Measurements from ENCODE around the gene SMAD3.
"Not testable (repeated sequence)": the region's sequence is repeated elsewhere in the genome, so short reads cannot be mapped to it uniquely, and the experiment has no call there.

The SMAD3 gene

GRCh38 chr15:67065531-67066005 lies at the start of gene SMAD3:
Gene SMAD3, plus strand, starts transcription at chr15:67065602. Its CDS starts 553 bp downstream, at chr15:67066155.
- H3K9me3 Mint-ChIP-seq = no peaks in the 10 kb centered on the region
- ATAC-seq (ENCODE audit: low read depth) (peak; percentile 68), DNase-seq (ENCODE audit: low spot score in 2 of 2) (peak; percentile 76 to 81)
- H3K4me3 Mint-ChIP-seq = peak within 1 kb of the TSS; percentile 98
- no peaks in the 10 kb centered on the region for H3K27me3 Mint-ChIP-seq
- H3K4me1 Mint-ChIP-seq = peaks cover 47% of the 10 kb centered on the region
- peaks cover 7% of the 10 kb centered on the region for H3K36me3 Mint-ChIP-seq
- H3K27ac Mint-ChIP-seq = peak within 1 kb of the TSS; percentile 96

GRCh38 chr15:67017311-67017710 lies 48.1 kb upstream of the SMAD3 start:
- Mint-ChIP-seq H3K36me3 (no peaks in the 10 kb centered on the region), H3K27ac (no peak overlapping the region), H3K9me3 (no peaks in the 10 kb centered on the region), H3K27me3 (peaks cover 4% of the 10 kb centered on the region), H3K4me1 (peaks cover 7% of the 10 kb centered on the region), H3K4me3 (no peak overlapping the region)
- DNase-seq (ENCODE audit: low spot score in 2 of 2) (no peak), ATAC-seq (ENCODE audit: low read depth) (no peak)

- DNase-seq (ENCODE audit: low spot score in 2 of 2) (no peak), ATAC-seq (ENCODE audit: low read depth) (no peak)
- H3K4me1 Mint-ChIP-seq = peaks cover 7% of the 10 kb centered on the region
- no peak overlapping the region for H3K27ac Mint-ChIP-seq
- no peaks in the 10 kb centered on the region for H3K9me3 Mint-ChIP-seq
- H3K27me3 Mint-ChIP-seq = peaks cover 4% of the 10 kb centered on the region
- H3K36me3 Mint-ChIP-seq = no peaks in the 10 kb centered on the region
- H3K4me3 Mint-ChIP-seq = no peak overlapping the region
Measured at GRCh38 chr15:67018026-67018425, 47.4 kb upstream of the SMAD3 start.

GRCh38 chr15:67018441-67018840 lies 47.0 kb upstream of the SMAD3 start:
- Mint-ChIP-seq H3K36me3 (no peaks in the 10 kb centered on the region), H3K27me3 (peaks cover 4% of the 10 kb centered on the region), H3K27ac (no peak overlapping the region), H3K4me1 (peaks cover 7% of the 10 kb centered on the region), H3K4me3 (no peak overlapping the region), H3K9me3 (no peaks in the 10 kb centered on the region)
- ATAC-seq (ENCODE audit: low read depth) = no peak
- no peak for DNase-seq (ENCODE audit: low spot score in 2 of 2)

GRCh38 chr15:67019069-67019468 lies 46.3 kb upstream of the SMAD3 start:
- no peak for ATAC-seq (ENCODE audit: low read depth)
- Mint-ChIP-seq H3K27ac (no peak overlapping the region), H3K4me3 (no peak overlapping the region)

GRCh38 chr15:67019884-67020520 lies 45.4 kb upstream of the SMAD3 start:
- no peak for ATAC-seq (ENCODE audit: low read depth)
- no peak overlapping the region for H3K4me3 Mint-ChIP-seq
- no peaks in the 10 kb centered on the region for H3K9me3 Mint-ChIP-seq
- peaks cover 9% of the 10 kb centered on the region for H3K4me1 Mint-ChIP-seq
- DNase-seq (ENCODE audit: low spot score in 2 of 2) = no peak
- H3K27me3 Mint-ChIP-seq = peaks cover 4% of the 10 kb centered on the region
- no peak overlapping the region for H3K27ac Mint-ChIP-seq
- H3K36me3 Mint-ChIP-seq = no peaks in the 10 kb centered on the region

More at GRCh38 chr15:67019069-67019468, 46.3 kb upstream of the SMAD3 start:
- no peaks in the 10 kb centered on the region for H3K36me3 Mint-ChIP-seq
- peaks cover 7% of the 10 kb centered on the region for H3K4me1 Mint-ChIP-seq
- DNase-seq (ENCODE audit: low spot score in 2 of 2) = no peak
- H3K9me3 Mint-ChIP-seq = no peaks in the 10 kb centered on the region
- H3K27me3 Mint-ChIP-seq = peaks cover 4% of the 10 kb centered on the region

GRCh38 chr15:67020668-67021067 lies 44.7 kb upstream of the SMAD3 start:
- not testable (repeated sequence) for H3K9me3 Mint-ChIP-seq; ATAC-seq (ENCODE audit: low read depth); H3K27ac Mint-ChIP-seq; H3K36me3 Mint-ChIP-seq; H3K27me3 Mint-ChIP-seq; DNase-seq (ENCODE audit: low spot score in 2 of 2); H3K4me3 Mint-ChIP-seq
- H3K4me1 Mint-ChIP-seq = peaks cover 13% of the 10 kb centered on the region

- ATAC-seq (ENCODE audit: low read depth) = no peak
- Mint-ChIP-seq H3K4me3 (no peak overlapping the region), H3K4me1 (peaks cover 14% of the 10 kb centered on the region), H3K36me3 (no peaks in the 10 kb centered on the region), H3K27ac (no peak overlapping the region), H3K27me3 (peaks cover 2% of the 10 kb centered on the region), H3K9me3 (no peaks in the 10 kb centered on the region)
- no peak for DNase-seq (ENCODE audit: low spot score in 2 of 2)
Measured at GRCh38 chr15:67021455-67021854, 43.9 kb upstream of the SMAD3 start.

- DNase-seq (ENCODE audit: low spot score in 2 of 2) (no peak), ATAC-seq (ENCODE audit: low read depth) (no peak)
- H3K4me3 Mint-ChIP-seq = no peak overlapping the region
- H3K36me3 Mint-ChIP-seq = no peaks in the 10 kb centered on the region
- no peak overlapping the region for H3K27ac Mint-ChIP-seq
- peaks cover 2% of the 10 kb centered on the region for H3K27me3 Mint-ChIP-seq
- H3K9me3 Mint-ChIP-seq = no peaks in the 10 kb centered on the region
- H3K4me1 Mint-ChIP-seq = peaks cover 14% of the 10 kb centered on the region
Measured at GRCh38 chr15:67022587-67023105, 42.8 kb upstream of the SMAD3 start.

- no peak overlapping the region for H3K27ac Mint-ChIP-seq
- no peak overlapping the region for H3K4me3 Mint-ChIP-seq
- no peak for DNase-seq (ENCODE audit: low spot score in 2 of 2)
- ATAC-seq (ENCODE audit: low read depth) = no peak
- peaks cover 1% of the 10 kb centered on the region for H3K9me3 Mint-ChIP-seq
- no peaks in the 10 kb centered on the region for H3K36me3 Mint-ChIP-seq
- H3K4me1 Mint-ChIP-seq = peaks cover 12% of the 10 kb centered on the region
- peaks cover 2% of the 10 kb centered on the region for H3K27me3 Mint-ChIP-seq
Measured at GRCh38 chr15:67023517-67024313, 41.7 kb upstream of the SMAD3 start.

GRCh38 chr15:67024314-67024997 lies 40.9 kb upstream of the SMAD3 start:
- H3K27ac Mint-ChIP-seq = no peak overlapping the region

GRCh38 chr15:67024998-67025368 lies 40.4 kb upstream of the SMAD3 start:
- Mint-ChIP-seq H3K4me1 (peaks cover 12% of the 10 kb centered on the region), H3K9me3 (peaks cover 1% of the 10 kb centered on the region), H3K27ac (no peak overlapping the region), H3K27me3 (peaks cover 2% of the 10 kb centered on the region), H3K36me3 (no peaks in the 10 kb centered on the region), H3K4me3 (no peak overlapping the region)
- no peak for DNase-seq (ENCODE audit: low spot score in 2 of 2)
- no peak for ATAC-seq (ENCODE audit: low read depth)

More at GRCh38 chr15:67024314-67024997, 40.9 kb upstream of the SMAD3 start:
- ATAC-seq (ENCODE audit: low read depth) (no peak), DNase-seq (ENCODE audit: low spot score in 2 of 2) (no peak)
- peaks cover 1% of the 10 kb centered on the region for H3K9me3 Mint-ChIP-seq
- H3K27me3 Mint-ChIP-seq = peaks cover 2% of the 10 kb centered on the region
- peaks cover 12% of the 10 kb centered on the region for H3K4me1 Mint-ChIP-seq
- no peak overlapping the region for H3K4me3 Mint-ChIP-seq
- no peaks in the 10 kb centered on the region for H3K36me3 Mint-ChIP-seq

- H3K4me3 Mint-ChIP-seq = no peak overlapping the region
- no peaks in the 10 kb centered on the region for H3K36me3 Mint-ChIP-seq
- DNase-seq (ENCODE audit: low spot score in 2 of 2) (peak in 1 of 2 donors; percentile 16), ATAC-seq (ENCODE audit: low read depth) (peak; percentile 94)
- H3K27me3 Mint-ChIP-seq = peaks cover 2% of the 10 kb centered on the region
- H3K27ac Mint-ChIP-seq = peak overlapping the region; percentile 56
- peaks cover 12% of the 10 kb centered on the region for H3K4me1 Mint-ChIP-seq
- peaks cover 1% of the 10 kb centered on the region for H3K9me3 Mint-ChIP-seq
Measured at GRCh38 chr15:67025719-67026609, 39.4 kb upstream of the SMAD3 start.
